ENCODE results near the gene NMNAT2. TPM values are rescaled to one million over a fixed set of nuclear protein-coding genes. Genes with fewer than 3 reads are reported as not detected.
A peak's percentile ranks its signal among the peaks of the same experiment; 100 is the strongest.

NMNAT2 gene
- total RNA-seq (not detected), polyA plus RNA-seq (not detected)

GRCh38 chr1:183417772-183418491 is at the start of gene NMNAT2:
Gene NMNAT2 (minus strand): TSS chr1:183418380. CDS start chr1:183418267, 113 bp downstream.
- H3K4me3 Mint-ChIP-seq: peak within 1 kb of the TSS; percentile 4 to 84 (median 74)
- peak within 1 kb of the TSS in 1 of 3 donors; percentile 52 for H3K27ac Mint-ChIP-seq
- DNase-seq (no peak), ATAC-seq (ENCODE audit: low read depth in 2 of 2) (no peak)
- H3K4me3 ChIP-seq (ENCODE audit: low read depth, low read length): no peak within 1 kb of the TSS
- peaks cover 72% of the 10 kb centered on the region for H3K27me3 Mint-ChIP-seq
- H3K36me3 ChIP-seq (ENCODE audit: control insufficient read depth, insufficient read depth, low read length): no peaks in the 10 kb centered on the region
- peaks cover 20% of the 10 kb centered on the region for H3K4me1 ChIP-seq (ENCODE audit: control insufficient read depth, insufficient read depth, low read length, poor library complexity, severe bottlenecking)
- peaks cover 35% of the 10 kb centered on the region for H3K27me3 ChIP-seq (ENCODE audit: control insufficient read depth, insufficient read depth, low read length)
- H3K9me3 Mint-ChIP-seq: peaks cover 0 to 4% (median 0%) of the 10 kb centered on the region in 7 donors
- H3K27ac ChIP-seq (ENCODE audit: insufficient read depth, low read length, poor library complexity, severe bottlenecking): no peak within 1 kb of the TSS
- no peaks in the 10 kb centered on the region for H3K9me3 ChIP-seq (ENCODE audit: control insufficient read depth in 2 of 2, low read length in 2 of 2)
- H3K36me3 Mint-ChIP-seq: no peaks in the 10 kb centered on the region
- H3K4me1 Mint-ChIP-seq: peaks cover 0 to 28% (median 20%) of the 10 kb centered on the region in 4 donors

GRCh38 chr1:183467687-183468086 is 49.5 kb upstream of the NMNAT2 start:
- Mint-ChIP-seq H3K4me1 (peaks cover 0 to 13% (median 2%) of the 10 kb centered on the region in 4 donors), H3K9me3 (peaks cover 0 to 2% (median 0%) of the 10 kb centered on the region in 7 donors), H3K27me3 (peaks cover 31% of the 10 kb centered on the region), H3K27ac (no peak overlapping the region), H3K36me3 (no peaks in the 10 kb centered on the region), H3K4me3 (no peak overlapping the region)
- H3K4me1 ChIP-seq (ENCODE audit: control insufficient read depth, insufficient read depth, low read length, poor library complexity, severe bottlenecking): peaks cover 14% of the 10 kb centered on the region
- peaks cover 6% of the 10 kb centered on the region for H3K27me3 ChIP-seq (ENCODE audit: control insufficient read depth, insufficient read depth, low read length)
- no peak for ATAC-seq (ENCODE audit: low read depth in 2 of 2)
- DNase-seq: no peak
- H3K27ac ChIP-seq (ENCODE audit: insufficient read depth, low read length, poor library complexity, severe bottlenecking): no peak overlapping the region
- no peaks in the 10 kb centered on the region for H3K36me3 ChIP-seq (ENCODE audit: control insufficient read depth, insufficient read depth, low read length)
- no peaks in the 10 kb centered on the region for H3K9me3 ChIP-seq (ENCODE audit: control insufficient read depth in 2 of 2, low read length in 2 of 2)
- no peak overlapping the region for H3K4me3 ChIP-seq (ENCODE audit: low read depth, low read length)

GRCh38 chr1:183466781-183467180 is 48.6 kb upstream of the NMNAT2 start:
- no peak overlapping the region for H3K27ac ChIP-seq (ENCODE audit: insufficient read depth, low read length, poor library complexity, severe bottlenecking)
- Mint-ChIP-seq H3K36me3 (no peaks in the 10 kb centered on the region), H3K27me3 (peaks cover 36% of the 10 kb centered on the region), H3K9me3 (peaks cover 0 to under 1% (median 0%) of the 10 kb centered on the region in 7 donors), H3K4me1 (peaks cover 0 to 7% (median under 1%) of the 10 kb centered on the region in 4 donors), H3K4me3 (no peak overlapping the region), H3K27ac (no peak overlapping the region)
- DNase-seq: no peak
- no peak for ATAC-seq (ENCODE audit: low read depth in 2 of 2)
- peaks cover 9% of the 10 kb centered on the region for H3K27me3 ChIP-seq (ENCODE audit: control insufficient read depth, insufficient read depth, low read length)
- H3K4me1 ChIP-seq (ENCODE audit: control insufficient read depth, insufficient read depth, low read length, poor library complexity, severe bottlenecking): peaks cover 12% of the 10 kb centered on the region
- H3K36me3 ChIP-seq (ENCODE audit: control insufficient read depth, insufficient read depth, low read length): no peaks in the 10 kb centered on the region
- H3K4me3 ChIP-seq (ENCODE audit: low read depth, low read length): no peak overlapping the region
- H3K9me3 ChIP-seq (ENCODE audit: control insufficient read depth in 2 of 2, low read length in 2 of 2): no peaks in the 10 kb centered on the region

- Histone ChIP-seq H3K4me1 (ENCODE audit: control insufficient read depth, insufficient read depth, low read length, poor library complexity, severe bottlenecking) (no peaks in the 10 kb centered on the region), H3K27me3 (ENCODE audit: control insufficient read depth, insufficient read depth, low read length) (peaks cover 14% of the 10 kb centered on the region), H3K27ac (ENCODE audit: insufficient read depth, low read length, poor library complexity, severe bottlenecking) (no peak overlapping the region), H3K4me3 (ENCODE audit: low read depth, low read length) (no peak overlapping the region), H3K36me3 (ENCODE audit: control insufficient read depth, insufficient read depth, low read length) (no peaks in the 10 kb centered on the region), H3K9me3 (ENCODE audit: control insufficient read depth in 2 of 2, low read length in 2 of 2) (no peaks in the 10 kb centered on the region)
- no peaks in the 10 kb centered on the region for H3K36me3 Mint-ChIP-seq
- no peak overlapping the region for H3K27ac Mint-ChIP-seq
- H3K4me3 Mint-ChIP-seq: no peak overlapping the region
- ATAC-seq (ENCODE audit: low read depth in 2 of 2) (no peak), DNase-seq (no peak)
- H3K27me3 Mint-ChIP-seq: peaks cover 60% of the 10 kb centered on the region
- peaks cover 0 to 2% (median 0%) of the 10 kb centered on the region in 4 donors for H3K4me1 Mint-ChIP-seq
- H3K9me3 Mint-ChIP-seq: no peaks in the 10 kb centered on the region
Measured at GRCh38 chr1:183463566-183463965, 45.4 kb upstream of the NMNAT2 start.

GRCh38 chr1:183461350-183461749 is 43.2 kb upstream of the NMNAT2 start:
- H3K4me3 Mint-ChIP-seq: no peak overlapping the region

GRCh38 chr1:183460596-183460995 is 42.4 kb upstream of the NMNAT2 start:
- no peaks in the 10 kb centered on the region for H3K9me3 ChIP-seq (ENCODE audit: control insufficient read depth in 2 of 2, low read length in 2 of 2)
- H3K27ac ChIP-seq (ENCODE audit: insufficient read depth, low read length, poor library complexity, severe bottlenecking): no peak overlapping the region
- Mint-ChIP-seq H3K4me1 (peaks cover 0 to 2% (median 0%) of the 10 kb centered on the region in 4 donors), H3K36me3 (no peaks in the 10 kb centered on the region), H3K4me3 (no peak overlapping the region), H3K9me3 (no peaks in the 10 kb centered on the region), H3K27ac (no peak overlapping the region), H3K27me3 (peaks cover 78% of the 10 kb centered on the region)
- ATAC-seq (ENCODE audit: low read depth in 2 of 2) (no peak), DNase-seq (no peak)
- no peak overlapping the region for H3K4me3 ChIP-seq (ENCODE audit: low read depth, low read length)
- peaks cover 14% of the 10 kb centered on the region for H3K27me3 ChIP-seq (ENCODE audit: control insufficient read depth, insufficient read depth, low read length)
- no peaks in the 10 kb centered on the region for H3K4me1 ChIP-seq (ENCODE audit: control insufficient read depth, insufficient read depth, low read length, poor library complexity, severe bottlenecking)
- H3K36me3 ChIP-seq (ENCODE audit: control insufficient read depth, insufficient read depth, low read length): no peaks in the 10 kb centered on the region

More at GRCh38 chr1:183461350-183461749, 43.2 kb upstream of the NMNAT2 start:
- Mint-ChIP-seq H3K9me3 (no peaks in the 10 kb centered on the region), H3K4me1 (peaks cover 0 to 2% (median 0%) of the 10 kb centered on the region in 4 donors), H3K27ac (no peak overlapping the region), H3K27me3 (peaks cover 76% of the 10 kb centered on the region), H3K36me3 (no peaks in the 10 kb centered on the region)
- ATAC-seq (ENCODE audit: low read depth in 2 of 2) (no peak), DNase-seq (no peak)
- Histone ChIP-seq H3K36me3 (ENCODE audit: control insufficient read depth, insufficient read depth, low read length) (no peaks in the 10 kb centered on the region), H3K9me3 (ENCODE audit: control insufficient read depth in 2 of 2, low read length in 2 of 2) (no peaks in the 10 kb centered on the region), H3K4me3 (ENCODE audit: low read depth, low read length) (no peak overlapping the region), H3K4me1 (ENCODE audit: control insufficient read depth, insufficient read depth, low read length, poor library complexity, severe bottlenecking) (no peaks in the 10 kb centered on the region), H3K27me3 (ENCODE audit: control insufficient read depth, insufficient read depth, low read length) (peaks cover 14% of the 10 kb centered on the region), H3K27ac (ENCODE audit: insufficient read depth, low read length, poor library complexity, severe bottlenecking) (no peak overlapping the region)

GRCh38 chr1:183457449-183457848 is 39.3 kb upstream of the NMNAT2 start:
- ATAC-seq (ENCODE audit: low read depth in 2 of 2) (no peak), DNase-seq (no peak)
- Mint-ChIP-seq H3K4me1 (peaks cover 0 to 2% (median 0%) of the 10 kb centered on the region in 4 donors), H3K27ac (peak overlapping the region in 1 of 3 donors; percentile 12), H3K27me3 (peaks cover 67% of the 10 kb centered on the region), H3K9me3 (no peaks in the 10 kb centered on the region), H3K36me3 (no peaks in the 10 kb centered on the region), H3K4me3 (no peak overlapping the region)
- Histone ChIP-seq H3K4me1 (ENCODE audit: control insufficient read depth, insufficient read depth, low read length, poor library complexity, severe bottlenecking) (no peaks in the 10 kb centered on the region), H3K27ac (ENCODE audit: insufficient read depth, low read length, poor library complexity, severe bottlenecking) (no peak overlapping the region), H3K36me3 (ENCODE audit: control insufficient read depth, insufficient read depth, low read length) (no peaks in the 10 kb centered on the region), H3K9me3 (ENCODE audit: control insufficient read depth in 2 of 2, low read length in 2 of 2) (no peaks in the 10 kb centered on the region), H3K27me3 (ENCODE audit: control insufficient read depth, insufficient read depth, low read length) (peaks cover 10% of the 10 kb centered on the region), H3K4me3 (ENCODE audit: low read depth, low read length) (no peak overlapping the region)

- Histone ChIP-seq H3K4me3 (ENCODE audit: low read depth, low read length) (no peak overlapping the region), H3K27me3 (ENCODE audit: control insufficient read depth, insufficient read depth, low read length) (peaks cover 10% of the 10 kb centered on the region), H3K27ac (ENCODE audit: insufficient read depth, low read length, poor library complexity, severe bottlenecking) (no peak overlapping the region), H3K9me3 (ENCODE audit: control insufficient read depth in 2 of 2, low read length in 2 of 2) (no peaks in the 10 kb centered on the region), H3K4me1 (ENCODE audit: control insufficient read depth, insufficient read depth, low read length, poor library complexity, severe bottlenecking) (no peaks in the 10 kb centered on the region), H3K36me3 (ENCODE audit: control insufficient read depth, insufficient read depth, low read length) (no peaks in the 10 kb centered on the region)
- no peak overlapping the region for H3K4me3 Mint-ChIP-seq
- H3K27ac Mint-ChIP-seq: no peak overlapping the region
- no peak for ATAC-seq (ENCODE audit: low read depth in 2 of 2)
- H3K4me1 Mint-ChIP-seq: peaks cover 0 to 2% (median 0%) of the 10 kb centered on the region in 4 donors
- H3K27me3 Mint-ChIP-seq: peaks cover 65% of the 10 kb centered on the region
- no peaks in the 10 kb centered on the region for H3K36me3 Mint-ChIP-seq
- no peak for DNase-seq
- no peaks in the 10 kb centered on the region for H3K9me3 Mint-ChIP-seq
Measured at GRCh38 chr1:183456826-183457225, 38.6 kb upstream of the NMNAT2 start.

Data from CD4-positive, CD25-positive, alpha-beta regulatory T cell (primary cell).